MCF 10A (cell line): ENCODE data around the gene PANK2. TPM values are rescaled to one million over a fixed set of nuclear protein-coding genes. Genes with fewer than 3 reads are reported as not detected.
A peak's percentile ranks its signal among the peaks of the same experiment; 100 is the strongest.

Experiments
- BruUV-seq: library from RNA; stranded (reverse); fragments of 400-500 nt; replicated peaks from 2 replicates; lab custom pipeline; 2021; lab: Mats Ljungman, UMichigan
- CTCF ChIA-PET: fragments of 300-600 bp; sonication (Branson Sonifier 250); formaldehyde crosslinking; extraction: SDS; loops from one replicate; lab custom pipeline; 2021; ENCODE audit warnings: antibody characterized with exemption, inconsistent platforms; lab: Yijun Ruan, JAX
- POLR2A ChIA-PET: fragments of 300-600, 350-650 bp; sonication (Branson Sonifier 250); formaldehyde crosslinking; extraction: SDS; loops from one replicate; lab custom pipeline; 2020; ENCODE audit warnings: antibody characterized with exemption, inconsistent platforms; lab: Yijun Ruan, JAX
- DNase-seq: peaks from one replicate; pipeline ENCODE4 v3.0.0-alpha.2; 2018; ENCODE audit not compliant: unreplicated experiment
- H3K27ac Mint-ChIP-seq: one replicate; pipeline ENCODE4 v1.8.0; 2022; ENCODE audit warnings: mild to moderate bottlenecking, low read depth, mixed read lengths; ENCODE audit not compliant: unreplicated experiment
- H3K27me3 Mint-ChIP-seq: one replicate; pipeline ENCODE4 v1.8.0; 2022; ENCODE audit warnings: mixed read lengths; ENCODE audit not compliant: insufficient read depth, unreplicated experiment
- H3K36me3 Mint-ChIP-seq: one replicate; pipeline ENCODE4 v1.8.0; 2022; ENCODE audit warnings: mild to moderate bottlenecking, moderate library complexity, mixed read lengths; ENCODE audit not compliant: insufficient read depth, unreplicated experiment
- H3K4me1 Mint-ChIP-seq: one replicate; pipeline ENCODE4 v1.8.0; 2022; ENCODE audit warnings: mixed read lengths; ENCODE audit not compliant: insufficient read depth, unreplicated experiment
- H3K4me3 Mint-ChIP-seq: one replicate; pipeline ENCODE4 v1.8.0; 2022; ENCODE audit warnings: mild to moderate bottlenecking, moderate library complexity, mixed read lengths; ENCODE audit not compliant: unreplicated experiment
- H3K9me3 Mint-ChIP-seq: one replicate; pipeline ENCODE4 v1.8.0; 2022; ENCODE audit warnings: mixed read lengths; ENCODE audit not compliant: unreplicated experiment
- CTCF ChIP-seq: fragments of 200-600 bp; IDR thresholded peaks from one replicate; pipeline ENCODE4 v1.8.0; 2022; ENCODE audit warnings: antibody characterized with exemption, mild to moderate bottlenecking; ENCODE audit not compliant: unreplicated experiment
- intact Hi-C: fragments of 100-400 bp; cut with micrococcal nuclease; formaldehyde crosslinking; loops from 2 replicates; pipeline ENCODE4 v1.14.1; 2022
- total RNA-seq: library from RNA; stranded (reverse); gene quantifications from 2 replicates; pipeline ENCODE4 v1.2.3, GENCODE V29; 2022

Gene PANK2
- total RNA-seq, 1 experiment from 2014 or later, result 29.2 TPM

- H3K9me3 Mint-ChIP-seq, result no peaks in the 10 kb centered on the region
- no peak for DNase-seq
- peaks cover 72% of the 10 kb centered on the region for H3K36me3 Mint-ChIP-seq
- ChIA-PET POLR2A (interaction anchor here (0.9 to 2.9 kb wide), 8 partner anchors 10 to 47 kb away, joined by 3 to 13 read pairs (median 4); no protein-coding TSS in a partner anchor), CTCF (interaction anchor here (0.6 to 1.0 kb wide), 3 partner anchors 10 to 202 kb away, joined by 3 read pairs; no protein-coding TSS in a partner anchor)
- H3K27me3 Mint-ChIP-seq, result no peaks in the 10 kb centered on the region
- BruUV-seq, result no TSS peak
- TF ChIP-seq CTCF, result no peak
- H3K4me3 Mint-ChIP-seq, result no peak overlapping the region
- intact Hi-C loops, result no loop called here
- no peak overlapping the region for H3K27ac Mint-ChIP-seq
- peaks cover 41% of the 10 kb centered on the region for H3K4me1 Mint-ChIP-seq
Observed at GRCh38 chr20:3922223-3922982, 33.2 kb downstream of the PANK2 start.

- POLR2A ChIA-PET, result interaction anchor here (0.7 to 2.9 kb wide), 6 partner anchors 9 to 136 kb away, joined by 3 to 13 read pairs (median 5); partner anchors contain the start of gene CENPB
- TF ChIP-seq CTCF, result no peak
- H3K4me3 Mint-ChIP-seq, result no peak overlapping the region
- peak overlapping the region; percentile 78 for H3K27ac Mint-ChIP-seq
- intact Hi-C loops, result no loop called here
- peaks cover 74% of the 10 kb centered on the region for H3K36me3 Mint-ChIP-seq
- H3K27me3 Mint-ChIP-seq, result no peaks in the 10 kb centered on the region
- no peak for DNase-seq
- no peaks in the 10 kb centered on the region for H3K9me3 Mint-ChIP-seq
- CTCF ChIA-PET, result interaction anchor here (0.7 kb wide), 1 partner anchor 55 kb away, joined by 3 read pairs; no protein-coding TSS in a partner anchor
- no TSS peak for BruUV-seq
- H3K4me1 Mint-ChIP-seq, result peaks cover 46% of the 10 kb centered on the region
Observed at GRCh38 chr20:3922983-3923339, 33.8 kb downstream of the PANK2 start.

DNA sequence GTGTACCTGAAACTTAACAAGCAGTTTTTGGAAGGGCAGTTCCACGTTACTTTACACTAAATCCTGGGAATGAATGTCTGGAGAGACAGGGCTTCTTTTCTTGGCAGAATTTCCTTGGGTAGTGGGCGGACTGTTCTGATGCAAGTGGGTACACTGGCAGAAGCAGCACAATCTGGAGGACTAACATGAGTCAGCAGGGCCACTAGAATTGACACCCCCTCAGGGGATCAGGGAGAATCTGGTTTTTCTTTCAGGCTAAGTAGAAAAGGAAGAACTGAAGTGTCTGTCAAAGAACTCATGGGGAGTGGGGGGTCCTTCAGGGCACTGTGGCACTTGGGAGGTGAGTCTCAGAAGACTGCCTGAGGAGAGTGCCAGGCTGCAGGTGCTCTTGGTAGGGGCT is 34.6 kb downstream of the PANK2 start:
- Mint-ChIP-seq H3K4me3 (peak overlapping the region; percentile 23), H3K4me1 (peaks cover 51% of the 10 kb centered on the region), H3K9me3 (no peaks in the 10 kb centered on the region), H3K27me3 (no peaks in the 10 kb centered on the region), H3K36me3 (peaks cover 66% of the 10 kb centered on the region), H3K27ac (peak overlapping the region; percentile 78)
- ChIA-PET POLR2A (interaction anchor here (1.9 to 2.9 kb wide), 3 partner anchors 9 to 33 kb away, joined by 7 to 13 read pairs (median 7); no protein-coding TSS in a partner anchor), CTCF (interaction anchor here (0.7 kb wide), 1 partner anchor 54 kb away, joined by 3 read pairs; no protein-coding TSS in a partner anchor)
- intact Hi-C loops, result loop anchor here (2.0 kb wide), 1 partner anchor 35 kb away; the partner anchor contains the start of gene PANK2
- no TSS peak for BruUV-seq
- no peak for TF ChIP-seq CTCF
- peak; percentile 81 for DNase-seq

GRCh38 chr20:3924304-3925112 is 35.3 kb downstream of the PANK2 start:
- TF ChIP-seq CTCF, result no peak
- ChIA-PET CTCF (no interaction called here), POLR2A (interaction anchor here (1.3 to 2.9 kb wide), 3 partner anchors 8 to 34 kb away, joined by 3 to 13 read pairs (median 7); no protein-coding TSS in a partner anchor)
- peaks cover 66% of the 10 kb centered on the region for H3K36me3 Mint-ChIP-seq
- no peak for DNase-seq
- H3K27ac Mint-ChIP-seq, result peak overlapping the region; percentile 78
- H3K4me3 Mint-ChIP-seq, result no peak overlapping the region
- no TSS peak for BruUV-seq
- peaks cover 55% of the 10 kb centered on the region for H3K4me1 Mint-ChIP-seq
- intact Hi-C loops, result loop anchor here (2.0 kb wide), 1 partner anchor 36 kb away; the partner anchor contains the start of gene PANK2
- H3K27me3 Mint-ChIP-seq, result no peaks in the 10 kb centered on the region
- H3K9me3 Mint-ChIP-seq, result no peaks in the 10 kb centered on the region
